Measurements from ENCODE around the gene TTC12. TPM values are rescaled to one million over a fixed set of nuclear protein-coding genes. Genes with fewer than 3 reads are reported as not detected.

The TTC12 gene
- total RNA-seq, 1 experiment from 2014 or later: 7.6 TPM

DNA sequence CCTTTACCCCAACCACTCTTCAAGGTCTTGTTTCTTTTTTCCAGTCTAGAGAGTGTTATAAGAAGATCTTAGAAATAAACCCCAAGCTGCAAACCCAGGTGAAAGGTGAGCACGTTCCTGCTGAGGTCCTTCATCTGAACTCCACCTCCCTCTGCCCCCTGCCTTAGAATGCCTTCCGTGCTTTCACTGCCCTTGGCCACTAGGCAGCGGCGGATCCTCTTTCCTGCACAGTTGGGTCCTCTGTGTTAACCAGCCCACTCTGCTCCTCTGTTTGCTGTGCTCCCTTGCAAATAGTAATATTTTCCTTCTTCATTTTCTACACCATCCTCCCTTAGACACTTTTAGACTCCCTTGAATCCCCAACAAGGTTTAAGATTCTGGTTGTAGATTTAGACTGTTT is 24.3 kb downstream of the TTC12 start (continued):
- TF ChIP-seq, protein P1, sequence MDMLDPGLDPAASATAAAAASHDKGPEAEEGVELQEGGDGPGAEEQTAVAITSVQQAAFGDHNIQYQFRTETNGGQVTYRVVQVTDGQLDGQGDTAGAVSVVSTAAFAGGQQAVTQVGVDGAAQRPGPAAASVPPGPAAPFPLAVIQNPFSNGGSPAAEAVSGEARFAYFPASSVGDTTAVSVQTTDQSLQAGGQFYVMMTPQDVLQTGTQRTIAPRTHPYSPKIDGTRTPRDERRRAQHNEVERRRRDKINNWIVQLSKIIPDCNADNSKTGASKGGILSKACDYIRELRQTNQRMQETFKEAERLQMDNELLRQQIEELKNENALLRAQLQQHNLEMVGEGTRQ (CRISPR knock-in tag; IDR thresholded peaks at IDR 0.05): no peak
- TF ChIP-seq ZNF396 (CRISPR knock-in tag; IDR thresholded peaks at IDR 0.05; ENCODE audit: borderline replicate concordance) (no peak), RELA (CRISPR knock-in tag; IDR thresholded peaks at IDR 0.05; ENCODE audit: borderline replicate concordance) (no peak), NFATC4 (CRISPR knock-in tag; IDR thresholded peaks at IDR 0.05) (no peak)
- TF ChIP-seq, protein P2, sequence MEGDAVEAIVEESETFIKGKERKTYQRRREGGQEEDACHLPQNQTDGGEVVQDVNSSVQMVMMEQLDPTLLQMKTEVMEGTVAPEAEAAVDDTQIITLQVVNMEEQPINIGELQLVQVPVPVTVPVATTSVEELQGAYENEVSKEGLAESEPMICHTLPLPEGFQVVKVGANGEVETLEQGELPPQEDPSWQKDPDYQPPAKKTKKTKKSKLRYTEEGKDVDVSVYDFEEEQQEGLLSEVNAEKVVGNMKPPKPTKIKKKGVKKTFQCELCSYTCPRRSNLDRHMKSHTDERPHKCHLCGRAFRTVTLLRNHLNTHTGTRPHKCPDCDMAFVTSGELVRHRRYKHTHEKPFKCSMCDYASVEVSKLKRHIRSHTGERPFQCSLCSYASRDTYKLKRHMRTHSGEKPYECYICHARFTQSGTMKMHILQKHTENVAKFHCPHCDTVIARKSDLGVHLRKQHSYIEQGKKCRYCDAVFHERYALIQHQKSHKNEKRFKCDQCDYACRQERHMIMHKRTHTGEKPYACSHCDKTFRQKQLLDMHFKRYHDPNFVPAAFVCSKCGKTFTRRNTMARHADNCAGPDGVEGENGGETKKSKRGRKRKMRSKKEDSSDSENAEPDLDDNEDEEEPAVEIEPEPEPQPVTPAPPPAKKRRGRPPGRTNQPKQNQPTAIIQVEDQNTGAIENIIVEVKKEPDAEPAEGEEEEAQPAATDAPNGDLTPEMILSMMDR (IDR thresholded peaks at IDR 0.05): no peak

DNA sequence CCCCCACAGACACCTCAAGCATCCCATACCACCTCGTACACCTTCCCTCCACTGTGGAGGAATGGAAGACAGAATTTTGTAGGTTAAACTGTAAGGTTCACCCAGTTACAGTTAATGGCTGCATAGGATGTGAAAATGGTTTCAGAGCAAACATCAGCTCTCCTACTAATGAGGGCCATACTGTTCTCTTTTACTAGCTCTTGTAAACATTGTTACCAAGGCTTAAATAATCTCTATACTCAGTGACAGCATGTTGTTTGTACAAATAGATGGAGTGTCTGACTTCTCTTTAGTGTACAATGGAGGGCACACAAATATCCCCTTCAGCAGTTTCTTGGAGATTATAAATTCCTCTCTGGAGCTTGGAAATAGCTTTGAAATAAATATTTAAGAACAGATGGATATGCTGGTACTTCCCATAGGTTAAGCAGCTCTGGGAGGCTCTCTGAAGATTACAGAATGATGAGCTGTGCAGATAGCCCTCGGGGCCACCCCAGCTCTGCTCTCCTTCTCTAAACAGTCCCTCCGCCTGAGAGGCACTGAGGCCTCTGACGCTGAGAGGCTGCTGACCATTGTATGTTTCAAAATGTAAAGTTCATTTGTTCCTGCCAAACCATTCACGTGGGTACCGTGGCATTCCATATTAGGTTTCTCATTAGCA is 25.7 kb downstream of the TTC12 start:
- Mint-ChIP-seq H3K9me3 (no peaks in the 10 kb centered on the region), H3K27ac (no peak overlapping the region), H3K4me3 (no peak overlapping the region), H3K4me1 (no peaks in the 10 kb centered on the region), H3K27me3 (ENCODE audit: low read depth) (no peaks in the 10 kb centered on the region), H3K36me3 (peaks cover 12% of the 10 kb centered on the region)
- no peak for DNase-seq (ENCODE audit: low spot score)
- ChIA-PET CTCF (interaction anchor here (1.1 kb wide), 1 partner anchor 47 kb away, joined by 3 read pairs; the partner anchor contains the start of gene ANKK1), POLR2A (no interaction called here)
- ATAC-seq: no peak
- TF ChIP-seq, protein P3, sequence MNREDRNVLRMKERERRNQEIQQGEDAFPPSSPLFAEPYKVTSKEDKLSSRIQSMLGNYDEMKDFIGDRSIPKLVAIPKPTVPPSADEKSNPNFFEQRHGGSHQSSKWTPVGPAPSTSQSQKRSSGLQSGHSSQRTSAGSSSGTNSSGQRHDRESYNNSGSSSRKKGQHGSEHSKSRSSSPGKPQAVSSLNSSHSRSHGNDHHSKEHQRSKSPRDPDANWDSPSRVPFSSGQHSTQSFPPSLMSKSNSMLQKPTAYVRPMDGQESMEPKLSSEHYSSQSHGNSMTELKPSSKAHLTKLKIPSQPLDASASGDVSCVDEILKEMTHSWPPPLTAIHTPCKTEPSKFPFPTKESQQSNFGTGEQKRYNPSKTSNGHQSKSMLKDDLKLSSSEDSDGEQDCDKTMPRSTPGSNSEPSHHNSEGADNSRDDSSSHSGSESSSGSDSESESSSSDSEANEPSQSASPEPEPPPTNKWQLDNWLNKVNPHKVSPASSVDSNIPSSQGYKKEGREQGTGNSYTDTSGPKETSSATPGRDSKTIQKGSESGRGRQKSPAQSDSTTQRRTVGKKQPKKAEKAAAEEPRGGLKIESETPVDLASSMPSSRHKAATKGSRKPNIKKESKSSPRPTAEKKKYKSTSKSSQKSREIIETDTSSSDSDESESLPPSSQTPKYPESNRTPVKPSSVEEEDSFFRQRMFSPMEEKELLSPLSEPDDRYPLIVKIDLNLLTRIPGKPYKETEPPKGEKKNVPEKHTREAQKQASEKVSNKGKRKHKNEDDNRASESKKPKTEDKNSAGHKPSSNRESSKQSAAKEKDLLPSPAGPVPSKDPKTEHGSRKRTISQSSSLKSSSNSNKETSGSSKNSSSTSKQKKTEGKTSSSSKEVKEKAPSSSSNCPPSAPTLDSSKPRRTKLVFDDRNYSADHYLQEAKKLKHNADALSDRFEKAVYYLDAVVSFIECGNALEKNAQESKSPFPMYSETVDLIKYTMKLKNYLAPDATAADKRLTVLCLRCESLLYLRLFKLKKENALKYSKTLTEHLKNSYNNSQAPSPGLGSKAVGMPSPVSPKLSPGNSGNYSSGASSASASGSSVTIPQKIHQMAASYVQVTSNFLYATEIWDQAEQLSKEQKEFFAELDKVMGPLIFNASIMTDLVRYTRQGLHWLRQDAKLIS (CRISPR knock-in tag; IDR thresholded peaks at IDR 0.05; ENCODE audit: borderline replicate concordance): no peak
- TF ChIP-seq OVOL2 (CRISPR knock-in tag; IDR thresholded peaks at IDR 0.05; ENCODE audit: borderline replicate concordance) (no peak), ZNF671 (CRISPR knock-in tag; IDR thresholded peaks at IDR 0.05) (no peak), SOX15 (CRISPR knock-in tag; IDR thresholded peaks at IDR 0.05) (no peak), TP53 (CRISPR knock-in tag; IDR thresholded peaks at IDR 0.05) (no peak), TCF7 (CRISPR knock-in tag; IDR thresholded peaks at IDR 0.05; ENCODE audit: low read depth) (no peak), FOXJ3 (CRISPR knock-in tag; IDR thresholded peaks at IDR 0.05; ENCODE audit: borderline replicate concordance) (no peak)
- TF ChIP-seq, protein P4, sequence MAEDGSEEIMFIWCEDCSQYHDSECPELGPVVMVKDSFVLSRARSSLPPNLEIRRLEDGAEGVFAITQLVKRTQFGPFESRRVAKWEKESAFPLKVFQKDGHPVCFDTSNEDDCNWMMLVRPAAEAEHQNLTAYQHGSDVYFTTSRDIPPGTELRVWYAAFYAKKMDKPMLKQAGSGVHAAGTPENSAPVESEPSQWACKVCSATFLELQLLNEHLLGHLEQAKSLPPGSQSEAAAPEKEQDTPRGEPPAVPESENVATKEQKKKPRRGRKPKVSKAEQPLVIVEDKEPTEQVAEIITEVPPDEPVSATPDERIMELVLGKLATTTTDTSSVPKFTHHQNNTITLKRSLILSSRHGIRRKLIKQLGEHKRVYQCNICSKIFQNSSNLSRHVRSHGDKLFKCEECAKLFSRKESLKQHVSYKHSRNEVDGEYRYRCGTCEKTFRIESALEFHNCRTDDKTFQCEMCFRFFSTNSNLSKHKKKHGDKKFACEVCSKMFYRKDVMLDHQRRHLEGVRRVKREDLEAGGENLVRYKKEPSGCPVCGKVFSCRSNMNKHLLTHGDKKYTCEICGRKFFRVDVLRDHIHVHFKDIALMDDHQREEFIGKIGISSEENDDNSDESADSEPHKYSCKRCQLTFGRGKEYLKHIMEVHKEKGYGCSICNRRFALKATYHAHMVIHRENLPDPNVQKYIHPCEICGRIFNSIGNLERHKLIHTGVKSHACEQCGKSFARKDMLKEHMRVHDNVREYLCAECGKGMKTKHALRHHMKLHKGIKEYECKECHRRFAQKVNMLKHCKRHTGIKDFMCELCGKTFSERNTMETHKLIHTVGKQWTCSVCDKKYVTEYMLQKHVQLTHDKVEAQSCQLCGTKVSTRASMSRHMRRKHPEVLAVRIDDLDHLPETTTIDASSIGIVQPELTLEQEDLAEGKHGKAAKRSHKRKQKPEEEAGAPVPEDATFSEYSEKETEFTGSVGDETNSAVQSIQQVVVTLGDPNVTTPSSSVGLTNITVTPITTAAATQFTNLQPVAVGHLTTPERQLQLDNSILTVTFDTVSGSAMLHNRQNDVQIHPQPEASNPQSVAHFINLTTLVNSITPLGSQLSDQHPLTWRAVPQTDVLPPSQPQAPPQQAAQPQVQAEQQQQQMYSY (CRISPR knock-in tag; IDR thresholded peaks at IDR 0.05): no peak
- TF ChIP-seq, protein P5, sequence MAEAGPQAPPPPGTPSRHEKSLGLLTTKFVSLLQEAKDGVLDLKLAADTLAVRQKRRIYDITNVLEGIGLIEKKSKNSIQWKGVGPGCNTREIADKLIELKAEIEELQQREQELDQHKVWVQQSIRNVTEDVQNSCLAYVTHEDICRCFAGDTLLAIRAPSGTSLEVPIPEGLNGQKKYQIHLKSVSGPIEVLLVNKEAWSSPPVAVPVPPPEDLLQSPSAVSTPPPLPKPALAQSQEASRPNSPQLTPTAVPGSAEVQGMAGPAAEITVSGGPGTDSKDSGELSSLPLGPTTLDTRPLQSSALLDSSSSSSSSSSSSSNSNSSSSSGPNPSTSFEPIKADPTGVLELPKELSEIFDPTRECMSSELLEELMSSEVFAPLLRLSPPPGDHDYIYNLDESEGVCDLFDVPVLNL (CRISPR knock-in tag; IDR thresholded peaks at IDR 0.05; ENCODE audit: borderline replicate concordance, low read depth): no peak
